HL-60/S4 treated with retinoic acid at 250 ng/mL for 4 days and 3 days (cell line): ENCODE data around the gene CXCR6.

Experiments used
- in situ Hi-C: fragments of 300-500 bp; cut with MboI; formaldehyde crosslinking; loops from 2 replicates; pipeline ENCODE4 v1.7.0; 2022; ENCODE audit warnings: low sequenced_read_pairs

The CXCR6 gene

GRCh38 chr3:45944830-45945620 is 1.8 kb downstream of the CXCR6 start:
- in situ Hi-C loops: loop anchor here (25.0 kb wide), 1 partner anchor 417 kb away; the partner anchor contains the start of genes CCR2 and CCR5

GRCh38 chr3:45946307-45946706 is 3.0 kb downstream of the CXCR6 start:
- in situ Hi-C loops: loop anchor here (25.0 kb wide), 1 partner anchor 416 kb away; the partner anchor contains the start of genes CCR2 and CCR5

GRCh38 chr3:45946875-45947274 is 3.6 kb downstream of the CXCR6 start:
- in situ Hi-C loops: loop anchor here (25.0 kb wide), 1 partner anchor 415 kb away; the partner anchor contains the start of genes CCR2 and CCR5

GRCh38 chr3:45947361-45947760 is 4.1 kb downstream of the CXCR6 start:
- in situ Hi-C loops: loop anchor here (25.0 kb wide), 1 partner anchor 415 kb away; the partner anchor contains the start of genes CCR2 and CCR5

GRCh38 chr3:45948311-45948781 is 5.1 kb downstream of the CXCR6 start:
- in situ Hi-C loops: loop anchor here (25.0 kb wide), 1 partner anchor 414 kb away; the partner anchor contains the start of genes CCR2 and CCR5

GRCh38 chr3:45948881-45949280 is 5.6 kb downstream of the CXCR6 start:
- in situ Hi-C loops: loop anchor here (25.0 kb wide), 1 partner anchor 413 kb away; the partner anchor contains the start of genes CCR2 and CCR5

GRCh38 chr3:45949432-45949831 is 6.2 kb downstream of the CXCR6 start:
- in situ Hi-C loops: loop anchor here (25.0 kb wide), 1 partner anchor 413 kb away; the partner anchor contains the start of genes CCR2 and CCR5

GRCh38 chr3:45950131-45950530 is 6.9 kb downstream of the CXCR6 start:
- in situ Hi-C loops: no loop called here

- in situ Hi-C loops: no loop called here
These were observed 7.7 kb downstream of the CXCR6 start for GRCh38 chr3:45950686-45951600.

GRCh38 chr3:45951946-45952345 is 8.7 kb downstream of the CXCR6 start:
- in situ Hi-C loops: no loop called here

- in situ Hi-C loops: no loop called here
These were observed 9.2 kb downstream of the CXCR6 start for GRCh38 chr3:45952456-45952855.

- in situ Hi-C loops: no loop called here
These were observed 10.3 kb downstream of the CXCR6 start for GRCh38 chr3:45953536-45953935.

- in situ Hi-C loops: no loop called here
These were observed 11.0 kb downstream of the CXCR6 start for GRCh38 chr3:45954306-45954705.

GRCh38 chr3:45955017-45955647 is 11.9 kb downstream of the CXCR6 start:
- in situ Hi-C loops: no loop called here

- in situ Hi-C loops: no loop called here
These were observed 12.4 kb downstream of the CXCR6 start for GRCh38 chr3:45955706-45956105.

GRCh38 chr3:45957586-45957985 is 14.3 kb downstream of the CXCR6 start:
- in situ Hi-C loops: no loop called here

- in situ Hi-C loops: no loop called here
These were observed 15.1 kb downstream of the CXCR6 start for GRCh38 chr3:45958321-45958791.

- in situ Hi-C loops: no loop called here
These were observed 15.9 kb downstream of the CXCR6 start for GRCh38 chr3:45959201-45959600.

- in situ Hi-C loops: no loop called here
These were observed 17.0 kb downstream of the CXCR6 start for GRCh38 chr3:45960289-45960688.

- in situ Hi-C loops: no loop called here
These were observed 18.8 kb downstream of the CXCR6 start for GRCh38 chr3:45962033-45962432.
